GM19372 (cell line): ENCODE data around the gene ZNF165.
"Not testable (repeated sequence)": the region's sequence is repeated elsewhere in the genome, so short reads cannot be mapped to it uniquely, and the experiment has no call there.

Experiments used
- ATAC-seq: cut with Tn5 transposase; IDR thresholded peaks from one replicate; pipeline ENCODE4 v1.9.1; 2021; ENCODE audit warnings: mild to moderate bottlenecking, low read depth, moderate library complexity; ENCODE audit not compliant: unreplicated experiment

Gene ZNF165

GRCh38 chr6:28080381-28080630, at the start of gene ZNF165:
ZNF165 (plus strand) TSS chr6:28080568; CDS start chr6:28085481, 4,913 bp downstream.
- ATAC-seq = peak; percentile 7

GRCh38 chr6:28053584-28053983, 26.8 kb upstream of the ZNF165 start:
- no peak for ATAC-seq

- ATAC-seq = no peak
Measured at GRCh38 chr6:28060405-28060804, 20.0 kb upstream of the ZNF165 start.

- ATAC-seq = no peak
Measured at GRCh38 chr6:28064272-28064671, 16.1 kb upstream of the ZNF165 start.

GRCh38 chr6:28068067-28068466, 12.3 kb upstream of the ZNF165 start:
- no peak for ATAC-seq

GRCh38 chr6:28070968-28071367, 9.4 kb upstream of the ZNF165 start:
- ATAC-seq = not testable (repeated sequence)

- no peak for ATAC-seq
Measured at GRCh38 chr6:28078050-28078449, 2.3 kb upstream of the ZNF165 start.

- ATAC-seq = no peak
Measured at GRCh38 chr6:28078836-28079235, 1.5 kb upstream of the ZNF165 start.

- ATAC-seq = peak; percentile 69
Measured at GRCh38 chr6:28080631-28081485, 490 bp downstream of the ZNF165 start.

GRCh38 chr6:28081486-28081751, 1.1 kb downstream of the ZNF165 start:
- ATAC-seq = peak; percentile 49

GRCh38 chr6:28082939-28083338, 2.6 kb downstream of the ZNF165 start:
- no peak for ATAC-seq

- ATAC-seq = no peak
Measured at GRCh38 chr6:28089054-28089453, 8.7 kb downstream of the ZNF165 start.

- ATAC-seq = no peak
Measured at GRCh38 chr6:28090917-28091586, 10.7 kb downstream of the ZNF165 start.

- ATAC-seq = not testable (repeated sequence)
Measured at GRCh38 chr6:28102222-28102621, 21.9 kb downstream of the ZNF165 start.

- ATAC-seq = not testable (repeated sequence)
Measured at GRCh38 chr6:28102699-28103098, 22.3 kb downstream of the ZNF165 start.

- ATAC-seq = peak; percentile 97
Measured at GRCh38 chr6:28104392-28105244, 24.2 kb downstream of the ZNF165 start.

GRCh38 chr6:28105245-28105639, 24.9 kb downstream of the ZNF165 start:
- ATAC-seq = no peak

- ATAC-seq = no peak
Measured at GRCh38 chr6:28107506-28107905, 27.1 kb downstream of the ZNF165 start.

- ATAC-seq = no peak
Measured at GRCh38 chr6:28111964-28112363, 31.6 kb downstream of the ZNF165 start.

- no peak for ATAC-seq
Measured at GRCh38 chr6:28115799-28116198, 35.4 kb downstream of the ZNF165 start.

- ATAC-seq = no peak
Measured at GRCh38 chr6:28117386-28118050, 37.1 kb downstream of the ZNF165 start.
